ENCODE measurements around the gene ASF1A.

DNA sequence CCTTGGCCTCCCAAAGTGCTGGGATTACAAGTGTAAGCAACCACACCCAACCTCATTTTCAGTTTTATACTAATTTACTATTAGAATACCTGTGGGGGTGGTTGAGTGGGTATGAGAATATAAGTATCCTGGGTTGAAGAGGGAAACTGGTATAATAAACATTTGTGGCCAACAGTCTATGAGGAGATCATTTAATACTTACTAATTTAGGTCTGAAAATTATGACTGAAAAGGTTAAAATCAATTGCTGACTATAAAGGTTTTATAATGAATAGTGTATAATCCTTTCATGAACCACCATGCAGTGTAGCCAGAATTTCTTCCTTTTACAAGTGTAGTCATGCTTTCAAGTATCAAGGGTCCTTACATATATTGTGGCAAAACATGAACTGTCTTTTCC is 11.1 kb downstream of the ASF1A start:
- TF ChIP-seq POLR2A (IDR thresholded peaks at IDR 0.05): no peak
- TF ChIP-seq, protein P1, sequence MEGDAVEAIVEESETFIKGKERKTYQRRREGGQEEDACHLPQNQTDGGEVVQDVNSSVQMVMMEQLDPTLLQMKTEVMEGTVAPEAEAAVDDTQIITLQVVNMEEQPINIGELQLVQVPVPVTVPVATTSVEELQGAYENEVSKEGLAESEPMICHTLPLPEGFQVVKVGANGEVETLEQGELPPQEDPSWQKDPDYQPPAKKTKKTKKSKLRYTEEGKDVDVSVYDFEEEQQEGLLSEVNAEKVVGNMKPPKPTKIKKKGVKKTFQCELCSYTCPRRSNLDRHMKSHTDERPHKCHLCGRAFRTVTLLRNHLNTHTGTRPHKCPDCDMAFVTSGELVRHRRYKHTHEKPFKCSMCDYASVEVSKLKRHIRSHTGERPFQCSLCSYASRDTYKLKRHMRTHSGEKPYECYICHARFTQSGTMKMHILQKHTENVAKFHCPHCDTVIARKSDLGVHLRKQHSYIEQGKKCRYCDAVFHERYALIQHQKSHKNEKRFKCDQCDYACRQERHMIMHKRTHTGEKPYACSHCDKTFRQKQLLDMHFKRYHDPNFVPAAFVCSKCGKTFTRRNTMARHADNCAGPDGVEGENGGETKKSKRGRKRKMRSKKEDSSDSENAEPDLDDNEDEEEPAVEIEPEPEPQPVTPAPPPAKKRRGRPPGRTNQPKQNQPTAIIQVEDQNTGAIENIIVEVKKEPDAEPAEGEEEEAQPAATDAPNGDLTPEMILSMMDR (IDR thresholded peaks at IDR 0.05): no peak

Measured in Peyer's patch (tissue), 4 donors.